HG03460 (cell line): ENCODE measurements around the gene PDXK.

ENCODE experiments used
- ATAC-seq: cut with Tn5 transposase; IDR thresholded peaks from one replicate; pipeline ENCODE4 v1.9.1; 2021; ENCODE audit not compliant: unreplicated experiment

PDXK gene

GRCh38 chr21:43761886-43762285 is 43.0 kb downstream of the PDXK start:
- ATAC-seq = no peak

DNA sequence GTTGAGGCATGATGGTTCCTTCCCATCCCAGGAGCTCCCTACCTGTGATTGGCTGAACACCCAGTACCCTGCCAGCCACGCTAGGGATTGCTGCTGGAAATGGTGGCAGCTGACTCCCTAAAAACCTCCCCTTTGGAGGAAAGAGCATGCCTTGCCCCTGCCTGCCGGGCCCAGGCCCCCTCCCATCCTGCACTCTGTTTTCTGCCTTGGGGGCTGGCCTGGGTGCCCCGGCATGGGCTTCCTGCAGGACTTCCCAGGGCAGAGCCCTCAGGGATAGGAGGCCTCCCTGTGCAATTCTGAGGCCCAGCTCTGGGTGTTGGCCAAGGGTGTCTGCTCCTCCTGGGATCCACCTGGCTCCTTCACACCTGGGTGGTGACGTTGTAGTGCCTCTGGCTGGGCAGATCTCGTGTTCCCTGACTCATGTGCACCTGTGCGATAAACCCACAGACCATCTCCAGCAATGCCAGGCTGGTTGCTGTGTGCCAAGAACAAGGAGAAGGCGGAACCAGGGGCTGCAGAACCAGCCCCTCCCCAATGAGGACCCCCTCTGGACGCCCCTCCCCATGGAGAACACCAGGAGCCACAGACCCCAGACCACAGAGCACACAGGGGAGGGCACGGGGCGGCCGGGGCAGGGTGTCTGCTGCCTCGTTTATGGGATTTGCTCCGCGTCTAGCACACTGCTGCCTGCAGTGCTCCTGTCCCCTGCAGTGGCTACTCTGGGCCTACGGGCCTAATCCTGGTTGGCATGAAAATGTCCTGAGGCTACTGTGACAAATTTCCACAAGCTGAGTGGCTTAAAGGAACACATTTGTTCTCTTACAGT is 43.6 kb downstream of the PDXK start:
- ATAC-seq = no peak

DNA sequence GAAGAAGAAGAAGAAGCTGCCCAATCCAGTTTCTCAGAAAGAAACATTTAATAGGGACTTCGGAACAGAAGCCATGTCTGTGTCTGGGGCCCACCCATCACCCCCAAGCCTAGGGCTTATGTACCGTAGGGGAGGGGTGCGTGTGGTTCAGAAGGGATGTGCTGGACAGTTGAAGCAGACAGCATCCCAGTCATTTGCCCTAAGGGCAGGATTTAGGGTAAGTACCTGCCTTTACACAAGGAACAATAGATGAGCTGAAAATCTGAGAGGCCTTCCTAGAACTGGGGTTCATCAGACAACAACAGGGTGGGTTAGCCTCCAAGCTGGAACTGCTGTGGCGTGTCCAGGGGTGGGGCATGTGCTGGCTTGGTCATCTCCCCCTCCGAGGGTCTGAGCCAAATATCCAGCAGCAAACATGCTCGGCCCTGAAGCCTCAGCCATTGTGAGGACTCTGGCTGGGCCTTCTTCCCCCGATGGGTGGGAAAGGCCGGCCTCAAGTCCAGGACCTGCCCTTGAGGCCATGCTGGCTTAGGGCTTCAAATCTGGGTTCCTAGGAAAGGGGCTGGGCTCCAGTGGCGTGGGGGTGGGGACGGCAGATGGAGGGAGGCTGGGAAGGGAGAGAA is 45.1 kb downstream of the PDXK start:
- ATAC-seq = no peak

- no peak for ATAC-seq
Observed at GRCh38 chr21:43764576-43765495, 45.9 kb downstream of the PDXK start.

DNA sequence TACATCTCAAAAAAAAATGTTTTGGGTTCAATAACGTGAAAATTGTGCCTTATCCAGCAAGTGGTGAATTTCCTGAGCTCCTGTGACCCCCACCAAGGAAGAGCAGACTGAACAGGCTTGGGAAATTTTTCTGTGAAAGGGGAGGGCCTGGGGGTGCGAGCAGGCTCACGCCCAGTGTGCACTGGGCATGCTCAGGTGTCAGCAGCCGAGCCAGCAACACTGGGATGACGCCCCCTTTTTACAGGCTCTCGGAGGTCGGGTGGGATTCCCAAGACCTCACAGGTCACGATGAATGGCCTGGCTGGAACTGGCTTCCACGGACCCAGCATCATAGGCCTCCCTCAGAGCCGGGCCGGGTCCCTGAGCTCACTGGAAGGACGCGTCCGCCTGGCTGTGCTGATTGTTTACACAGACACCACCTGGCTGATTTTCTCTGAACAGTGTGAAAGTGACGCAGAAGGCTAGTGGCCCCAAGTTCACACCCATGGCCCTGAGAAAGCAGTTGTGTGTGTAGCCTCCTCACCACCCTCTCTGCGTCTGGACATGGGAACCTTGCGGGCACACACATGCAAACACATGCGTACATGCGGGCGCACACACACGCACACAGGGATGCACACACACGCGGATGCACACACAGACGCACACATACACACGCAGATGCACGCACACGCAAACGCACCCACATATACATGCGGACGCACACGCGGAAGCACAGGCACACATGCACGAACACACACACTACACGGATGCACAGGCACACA is 48.0 kb downstream of the PDXK start:
- ATAC-seq = no peak

DNA sequence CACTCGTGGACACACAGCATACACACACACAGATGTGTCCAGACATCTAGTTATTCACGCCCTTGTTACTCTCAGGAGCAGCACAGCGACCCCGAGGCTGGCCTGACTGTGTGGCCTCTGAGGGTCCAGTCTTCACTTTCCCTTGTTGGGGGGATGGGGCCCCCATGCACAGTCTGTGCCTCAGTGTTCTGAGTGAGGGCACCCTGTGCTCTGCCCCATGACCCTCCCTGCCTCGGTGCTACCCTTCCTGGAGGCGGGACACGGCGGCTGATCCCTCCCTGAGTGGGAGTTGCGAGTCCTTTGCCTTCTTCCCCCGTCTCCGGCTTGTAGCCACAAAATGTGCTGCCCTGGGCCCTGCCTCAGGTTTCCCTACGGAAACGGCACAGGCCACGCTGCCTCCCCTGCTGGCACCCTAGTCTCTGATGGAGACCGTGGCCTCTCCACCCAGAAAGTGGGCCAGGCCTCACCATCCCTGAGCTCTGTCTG is 48.6 kb downstream of the PDXK start:
- ATAC-seq = no peak

- no peak for ATAC-seq
Observed at GRCh38 chr21:43767984-43768867, 49.3 kb downstream of the PDXK start.

DNA sequence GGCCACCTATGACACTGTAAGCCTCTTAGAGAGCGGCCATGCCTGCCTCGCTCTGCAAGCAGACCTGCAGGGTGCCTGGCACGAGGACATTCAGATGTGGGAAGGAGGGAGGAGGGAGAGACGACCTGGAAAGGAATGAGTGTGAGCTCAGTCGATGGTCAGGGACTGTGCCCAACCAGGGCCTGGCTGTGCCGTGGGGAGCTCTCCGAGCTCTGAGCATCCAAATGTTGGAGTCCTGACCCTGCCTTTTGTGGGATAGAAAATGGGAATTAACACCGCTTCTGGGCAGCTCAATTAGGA is 49.9 kb downstream of the PDXK start:
- ATAC-seq = no peak

GRCh38 chr21:43769325-43769958 is 50.5 kb downstream of the PDXK start:
- no peak for ATAC-seq

DNA sequence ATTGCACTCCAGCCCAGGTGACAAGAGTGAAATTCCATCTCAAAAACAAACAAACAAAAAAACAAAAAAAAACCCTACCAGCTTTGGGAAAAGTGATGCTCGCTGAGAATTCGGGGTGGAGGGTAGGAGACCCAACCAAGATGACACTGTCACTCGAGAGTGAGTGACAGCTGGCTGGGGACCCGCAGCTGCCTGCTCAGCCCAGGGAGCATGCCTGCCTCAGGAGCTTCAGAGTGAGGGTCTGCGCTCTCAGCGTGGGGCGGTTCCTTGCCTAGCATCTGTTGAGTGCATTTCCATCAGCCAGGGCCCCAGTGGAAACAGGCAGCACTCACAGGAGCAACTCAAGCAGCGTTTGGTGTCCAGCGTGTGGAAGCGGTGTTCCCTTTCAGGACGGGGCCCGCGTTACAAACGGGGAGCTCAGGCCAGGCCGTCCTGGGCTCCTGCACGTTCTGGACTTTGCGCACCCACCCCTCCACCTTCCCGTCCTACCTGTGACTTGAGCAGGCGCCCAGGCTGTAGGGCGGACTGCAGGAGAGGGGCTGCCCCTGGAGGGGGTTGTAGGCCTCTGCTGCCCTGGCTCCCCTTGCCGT is 51.2 kb downstream of the PDXK start:
- ATAC-seq = no peak

- no peak for ATAC-seq
Observed at GRCh38 chr21:43771199-43771675, 52.3 kb downstream of the PDXK start.

DNA sequence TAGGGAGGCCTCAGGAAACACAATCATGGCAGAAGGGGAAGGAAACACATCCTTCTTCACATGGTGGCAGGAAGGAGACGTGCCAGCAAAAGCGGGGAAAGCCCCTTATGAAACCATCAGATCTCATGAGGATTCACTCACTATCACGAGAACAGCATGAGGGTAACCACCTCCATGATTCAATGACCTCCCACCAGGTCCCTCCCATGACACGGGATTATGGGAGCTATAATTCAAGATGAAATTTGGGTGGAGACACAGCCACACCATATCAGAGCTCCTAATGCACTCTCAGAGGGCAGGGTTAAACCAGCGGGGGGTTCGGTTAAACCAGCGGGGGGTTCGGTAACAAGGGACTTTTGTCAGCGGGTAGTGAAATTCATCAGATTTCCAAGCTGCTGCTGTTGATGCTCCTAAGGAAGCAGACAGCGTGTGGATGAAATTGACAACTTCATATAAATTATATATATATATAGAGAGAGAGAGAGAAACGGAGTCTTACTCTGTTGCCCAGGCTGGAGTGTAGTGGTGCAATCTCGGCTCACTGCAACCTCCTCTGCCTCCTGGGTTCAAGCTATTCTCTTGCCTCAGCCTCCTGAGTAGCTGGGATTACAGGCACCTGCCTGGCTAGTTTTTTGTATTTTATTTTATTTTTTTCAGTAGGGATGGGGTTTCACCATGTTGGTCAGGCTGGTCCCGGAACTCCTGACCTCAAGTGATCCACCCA is 52.9 kb downstream of the PDXK start:
- ATAC-seq = no peak

GRCh38 chr21:43772425-43772821 is 53.5 kb downstream of the PDXK start:
- ATAC-seq = no peak

DNA sequence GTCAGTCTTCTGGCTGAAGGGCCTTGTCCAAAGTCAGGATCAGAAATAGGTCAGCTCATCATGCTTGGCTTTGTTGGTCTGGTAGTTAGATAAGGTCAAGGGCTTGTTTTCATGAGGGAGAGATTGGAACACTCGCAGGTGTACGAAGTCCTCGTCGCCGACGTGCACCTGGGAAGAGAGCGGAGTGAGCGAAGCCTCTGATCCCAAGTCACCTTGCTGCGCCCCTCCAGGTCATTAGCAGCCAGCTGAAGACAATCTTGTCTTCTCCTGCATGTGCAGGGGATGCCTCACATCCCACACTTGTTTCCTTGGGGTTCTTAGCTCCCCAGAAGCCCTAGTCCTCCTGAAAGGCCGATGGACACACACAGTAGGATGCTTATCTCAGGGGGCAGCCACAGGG is 55.2 kb downstream of the PDXK start:
- no peak for ATAC-seq

DNA sequence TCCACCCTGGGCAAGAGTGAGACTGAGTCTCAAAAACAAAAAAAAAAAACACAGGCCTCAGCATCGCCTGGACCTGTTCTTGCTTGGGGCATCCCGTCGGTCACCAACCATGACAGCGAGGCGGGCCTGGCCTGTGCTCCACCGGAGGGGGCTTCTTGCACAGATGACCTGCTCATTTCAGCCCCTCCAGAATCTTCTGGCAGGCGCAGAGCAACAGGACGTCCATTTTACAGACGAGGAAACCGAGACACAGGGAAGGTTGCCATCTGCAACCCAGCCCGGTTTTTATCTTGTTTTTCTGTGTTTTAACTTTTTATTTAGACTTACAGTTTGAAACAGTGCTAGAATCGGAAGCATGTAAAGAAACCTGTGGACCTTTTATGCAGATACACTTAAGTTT is 56.3 kb downstream of the PDXK start:
- no peak for ATAC-seq

- ATAC-seq = peak; percentile 51
Observed at GRCh38 chr21:43775795-43776430, 57.0 kb downstream of the PDXK start, which contains the start of gene CSTB. CSTB (minus strand) TSS chr21:43776308; CDS start chr21:43776269, 39 bp downstream.

DNA sequence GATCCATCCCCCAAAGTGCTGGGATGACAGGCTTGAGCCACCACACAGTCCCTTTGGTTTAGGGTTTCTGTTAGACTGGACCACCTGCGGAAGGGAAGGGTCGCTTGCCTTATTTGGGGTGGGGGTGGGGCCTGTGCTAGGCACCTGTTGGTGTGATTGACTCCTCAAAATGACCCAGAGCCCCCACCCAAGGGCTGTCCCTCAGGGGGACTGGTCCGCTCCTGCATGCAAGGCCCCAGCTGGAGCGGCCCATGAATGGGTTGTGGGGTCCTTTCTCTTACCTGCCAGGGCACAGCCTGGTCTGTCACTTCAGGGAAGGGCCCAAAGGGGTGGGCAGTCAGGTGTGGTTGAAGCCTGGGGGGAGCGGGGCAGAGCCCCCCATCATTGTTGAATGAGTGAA is 59.0 kb downstream of the PDXK start:
- no peak for ATAC-seq
